Gastroesophageal sphincter (tissue), 4 donors: ENCODE measurements around the gene CADPS2. TPM values are rescaled to one million over a fixed set of nuclear protein-coding genes. Genes with fewer than 3 reads are reported as not detected.

Experiments
- ATAC-seq: fragments of 150-250 bp; one replicate; pipeline ENCODE4 v1.9.1; 2016; ENCODE audit warnings: mild to moderate bottlenecking, moderate library complexity
- H3K27ac ChIP-seq, 4 donors: fragments of 200-600 bp; sonication (generic) in 3 of 4; 1 replicate in 3 of 4; 2 replicates in 1 of 4; pipeline ENCODE4 v1.5.1; 2016 to 2019
- H3K27me3 ChIP-seq: fragments of 200-600 bp; sonication (generic); one replicate; pipeline ENCODE4 v1.5.1; 2019
- H3K36me3 ChIP-seq, 2 donors: fragments of 200-600 bp; sonication (generic); one replicate each; pipeline ENCODE4 v1.5.1; 2019; ENCODE audit warnings: control low read depth in 1 of 2
- H3K4me1 ChIP-seq, 3 donors: fragments of 200-600 bp; sonication (generic); 1 replicate in 2 of 3; 2 replicates in 1 of 3; pipeline ENCODE4 v1.5.1; 2016 to 2019; ENCODE audit warnings: control low read depth in 2 of 3
- H3K4me3 ChIP-seq, 2 donors: fragments of 200-600 bp; sonication (generic); one replicate each; pipeline ENCODE4 v1.5.1; 2019; ENCODE audit warnings: mild to moderate bottlenecking in 1 of 2, moderate library complexity in 1 of 2
- H3K9me3 ChIP-seq, 3 donors: fragments of 200-600 bp; sonication (generic); one replicate each; pipeline ENCODE4 v1.5.1; 2017 to 2019; ENCODE audit warnings: control low read depth in 2 of 3
- CTCF ChIP-seq, 4 experiments: fragments of 200-600 bp in 2 of 4; fragments of 450-650 bp in 2 of 4; sonication (generic) in 1 of 4; IDR thresholded peaks; one replicate each; pipeline ENCODE4 v1.5.1; 2017 to 2019; ENCODE audit warnings: antibody characterized with exemption in 4 of 4, mild to moderate bottlenecking in 2 of 4, moderate library complexity in 2 of 4
- EP300 ChIP-seq: sonication (generic); formaldehyde crosslinking; IDR thresholded peaks from one replicate; pipeline ENCODE4 v1.6.1; 2017; ENCODE audit warnings: antibody characterized with exemption, mild to moderate bottlenecking
- POLR2A ChIP-seq, 2 donors: fragments of 450-650 bp; IDR thresholded peaks; one replicate each; pipeline ENCODE4 v1.6.1; 2017; ENCODE audit warnings: antibody characterized with exemption in 2 of 2, mild to moderate bottlenecking in 2 of 2, moderate library complexity in 1 of 2
- POLR2AphosphoS5 ChIP-seq: sonication (generic); formaldehyde crosslinking; IDR thresholded peaks from one replicate; pipeline ENCODE4 v1.6.1; 2017; ENCODE audit warnings: antibody characterized with exemption
- WGBS, 2 donors: methylation state at CpG; one replicate each; pipeline ENCODE4 v1.1.5; 2018; ENCODE audit warnings: low coverage in 1 of 2; 5-methylcytosine and 5-hydroxymethylcytosine counted together
- total RNA-seq, 4 donors: library from RNA; depleted of rRNA; stranded (reverse); fragments of >200 nt; gene quantifications; one replicate each; pipeline ENCODE4 v1.1.0, GENCODE V29; 2016

CADPS2 gene
- total RNA-seq, 4 donors from 2014 or later, result 20.3 to 205 (median 138) TPM

- H3K4me3 ChIP-seq, result no peak overlapping the region
- no peaks in the 10 kb centered on the region for H3K4me1 ChIP-seq
- ATAC-seq, result no peak
- H3K36me3 ChIP-seq, result no peaks in the 10 kb centered on the region
- 50% methylated on average over 1 of the region's 1 CpG; no CpG with 5 or more reads in 1 of the 2 donors for WGBS, 2 donors
- no peak overlapping the region for H3K27ac ChIP-seq
- H3K27me3 ChIP-seq, result no peaks in the 10 kb centered on the region
- H3K9me3 ChIP-seq, result no peaks in the 10 kb centered on the region
- TF ChIP-seq POLR2A (IDR thresholded peaks at IDR 0.05), result no peak
- no peak for TF ChIP-seq POLR2AphosphoS5
- TF ChIP-seq EP300, result no peak
- no peak for TF ChIP-seq CTCF (IDR thresholded peaks at IDR 0.05)
Measured at GRCh38 chr7:122463631-122464030, 422.6 kb downstream of the CADPS2 start.

- Histone ChIP-seq H3K4me3 (no peak overlapping the region), H3K9me3 (no peaks in the 10 kb centered on the region), H3K27me3 (no peaks in the 10 kb centered on the region), H3K4me1 (no peaks in the 10 kb centered on the region), H3K36me3 (no peaks in the 10 kb centered on the region), H3K27ac (no peak overlapping the region)
- no peak for ATAC-seq
- WGBS, 2 donors, result 49 to 87% methylated on average over 2 of the region's 2 CpGs
- TF ChIP-seq POLR2AphosphoS5 (no peak), CTCF (IDR thresholded peaks at IDR 0.05) (no peak), POLR2A (IDR thresholded peaks at IDR 0.05) (no peak), EP300 (no peak)
Measured at GRCh38 chr7:122460936-122461335, 425.3 kb downstream of the CADPS2 start.

GRCh38 chr7:122457969-122458368, 428.3 kb downstream of the CADPS2 start:
- no peaks in the 10 kb centered on the region for H3K36me3 ChIP-seq
- WGBS, 2 donors, result 55 to 58% methylated on average over 3 of the region's 3 CpGs
- H3K4me1 ChIP-seq, result no peaks in the 10 kb centered on the region
- no peak for TF ChIP-seq POLR2A (IDR thresholded peaks at IDR 0.05)
- no peak for TF ChIP-seq EP300
- TF ChIP-seq POLR2AphosphoS5, result no peak
- no peak for TF ChIP-seq CTCF (IDR thresholded peaks at IDR 0.05)
- no peak overlapping the region for H3K4me3 ChIP-seq
- ATAC-seq, result no peak
- no peak overlapping the region for H3K27ac ChIP-seq
- no peaks in the 10 kb centered on the region for H3K27me3 ChIP-seq
- no peaks in the 10 kb centered on the region for H3K9me3 ChIP-seq

- WGBS, 2 donors, result 65 to 90% methylated on average over 3 of the region's 3 CpGs
- H3K4me3 ChIP-seq, result no peak overlapping the region
- TF ChIP-seq CTCF (IDR thresholded peaks at IDR 0.05) (no peak), POLR2AphosphoS5 (no peak), POLR2A (IDR thresholded peaks at IDR 0.05) (no peak), EP300 (no peak)
- no peaks in the 10 kb centered on the region for H3K36me3 ChIP-seq
- H3K9me3 ChIP-seq, result no peaks in the 10 kb centered on the region
- no peak for ATAC-seq
- H3K27me3 ChIP-seq, result no peaks in the 10 kb centered on the region
- no peak overlapping the region for H3K27ac ChIP-seq
- H3K4me1 ChIP-seq, result no peaks in the 10 kb centered on the region
Measured at GRCh38 chr7:122457325-122457724, 428.9 kb downstream of the CADPS2 start.

- Histone ChIP-seq H3K27me3 (no peaks in the 10 kb centered on the region), H3K27ac (no peak overlapping the region), H3K36me3 (peaks cover 0 to 9% of the 10 kb centered on the region in 2 donors), H3K4me1 (no peaks in the 10 kb centered on the region), H3K4me3 (no peak overlapping the region), H3K9me3 (no peaks in the 10 kb centered on the region)
- no peak for TF ChIP-seq CTCF (IDR thresholded peaks at IDR 0.05)
- TF ChIP-seq POLR2AphosphoS5, result no peak
- no peak for TF ChIP-seq POLR2A (IDR thresholded peaks at IDR 0.05)
- no peak for TF ChIP-seq EP300
- no peak for ATAC-seq
- WGBS, 2 donors, result 83% methylated on average over 4 of the region's 4 CpGs; no CpG with 5 or more reads in 1 of the 2 donors
Measured at GRCh38 chr7:122454776-122455507, 431.3 kb downstream of the CADPS2 start.
